Activated CD8-positive, alpha-beta memory T cell treated with anti-CD3 and anti-CD28 coated beads for 36 hours (primary cell): Measurements from ENCODE around the gene RNF214. TPM values are rescaled to one million over a fixed set of nuclear protein-coding genes. Genes with fewer than 3 reads are reported as not detected.
"Not testable (repeated sequence)": the region's sequence is repeated elsewhere in the genome, so short reads cannot be mapped to it uniquely, and the experiment has no call there.

Experiments
- CTCF ChIA-PET: fragments of 350-600 bp; sonication (Branson Sonifier 250); formaldehyde crosslinking; loops from one replicate; lab custom pipeline; 2021; ENCODE audit warnings: antibody characterized with exemption; lab: Charles Lee
- POLR2A ChIA-PET: fragments of 350-600 bp; sonication (Branson Sonifier 250); formaldehyde crosslinking; loops from one replicate; lab custom pipeline; 2021; ENCODE audit warnings: antibody characterized with exemption; lab: Charles Lee
- total RNA-seq, 2 experiments: library from RNA; stranded (reverse); gene quantifications; one replicate each; pipeline ENCODE4 v1.2.3, GENCODE V29; 2021

The RNF214 gene
- total RNA-seq, 2 experiments from 2014 or later: 19.7 to 22.9 TPM

DNA sequence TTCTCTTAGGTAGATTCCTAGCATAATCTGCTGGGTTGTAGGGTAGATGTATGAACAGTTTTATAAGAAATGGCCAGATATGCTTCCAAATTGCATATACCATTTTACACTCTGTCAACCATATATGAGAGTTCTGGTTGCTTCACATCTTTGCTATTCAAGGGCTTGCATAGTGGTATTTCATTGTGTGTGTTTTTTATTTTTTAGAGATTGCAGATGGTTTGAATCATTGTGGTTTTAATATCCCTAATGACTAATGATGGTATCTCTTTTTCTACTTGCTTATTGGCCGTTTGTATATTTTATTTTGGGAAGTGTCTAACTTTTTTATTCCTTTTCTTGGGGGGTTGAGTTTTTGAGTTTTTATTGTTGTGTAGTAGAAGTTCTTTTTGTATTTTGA lies 26.9 kb downstream of the RNF214 start:
- CTCF ChIA-PET: no interaction called here

DNA sequence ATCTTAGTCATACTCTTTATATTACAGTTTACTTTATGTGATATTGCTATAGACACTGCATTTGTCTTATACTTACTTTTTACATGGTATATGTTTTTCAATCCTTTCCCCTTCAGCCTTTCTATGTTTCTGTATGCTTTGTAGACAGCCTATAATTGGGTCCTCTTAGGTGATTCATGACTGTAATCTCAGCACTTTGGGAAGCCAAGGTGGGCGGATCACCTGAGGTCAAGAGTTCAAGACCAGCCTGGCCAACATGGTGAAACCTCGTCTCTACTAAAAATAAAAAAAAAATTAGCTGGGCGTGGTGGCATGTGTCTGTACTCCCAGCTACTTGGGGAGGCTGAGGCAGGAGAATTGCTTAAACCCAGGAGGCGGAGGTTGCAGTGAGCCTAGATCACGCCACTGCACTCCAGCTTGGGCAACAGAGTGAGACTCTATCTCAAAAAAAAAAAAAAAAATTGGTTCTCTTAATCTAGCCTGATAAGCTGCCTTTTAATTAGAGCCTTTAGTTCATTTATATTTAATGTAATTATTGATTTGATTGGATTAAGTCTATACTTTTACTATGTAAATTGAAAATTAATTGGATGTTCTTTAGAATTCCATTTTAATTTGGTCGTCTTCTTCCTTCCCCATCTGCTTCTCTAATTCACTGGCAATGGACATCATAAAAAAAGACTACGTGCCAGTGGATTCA lies 32.3 kb downstream of the RNF214 start:
- CTCF ChIA-PET, POLR2A ChIA-PET: not testable (repeated sequence)

More for the DNA sequence above, 26.9 kb downstream of the RNF214 start:
- POLR2A ChIA-PET: no interaction called here

DNA sequence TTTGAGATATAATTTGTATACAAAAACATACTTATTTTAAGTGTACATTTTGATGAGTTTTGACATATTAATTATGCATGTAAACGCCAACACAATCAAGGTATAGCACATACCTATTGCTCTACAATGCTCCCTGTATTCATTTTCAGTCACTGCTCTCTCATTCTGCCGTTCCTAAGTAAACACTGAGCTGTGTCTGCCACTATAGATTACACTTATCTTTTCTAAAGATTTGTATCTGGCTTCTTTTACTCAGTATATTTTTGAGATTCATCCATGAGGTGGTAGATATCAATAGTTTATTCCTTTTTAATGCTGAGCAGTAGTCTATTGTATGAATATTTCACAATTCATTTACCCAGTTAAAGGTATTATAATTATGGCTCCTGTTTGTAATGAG lies 33.3 kb downstream of the RNF214 start:
- ChIA-PET POLR2A (no interaction called here), CTCF (no interaction called here)

DNA sequence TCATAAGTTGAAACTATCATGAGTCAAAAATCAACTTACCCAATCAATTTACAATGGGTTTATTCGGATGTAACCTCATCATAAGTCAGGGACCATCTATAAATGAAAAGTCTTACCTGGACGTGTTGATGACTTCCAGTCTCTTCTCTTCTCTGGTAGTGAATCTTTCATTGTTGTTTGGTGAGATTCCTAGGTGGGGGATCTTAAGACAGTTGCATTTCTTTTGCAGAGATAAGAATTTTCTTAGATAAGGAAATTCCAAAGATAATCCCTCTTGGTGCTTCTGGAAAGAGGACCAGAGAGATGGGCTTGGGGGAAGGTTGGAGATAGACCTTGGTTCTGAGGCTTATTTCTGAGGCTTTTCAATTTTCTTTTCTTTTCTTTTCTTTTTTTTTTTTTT lies 37.4 kb downstream of the RNF214 start:
- POLR2A ChIA-PET: no interaction called here
- CTCF ChIA-PET: no interaction called here

DNA sequence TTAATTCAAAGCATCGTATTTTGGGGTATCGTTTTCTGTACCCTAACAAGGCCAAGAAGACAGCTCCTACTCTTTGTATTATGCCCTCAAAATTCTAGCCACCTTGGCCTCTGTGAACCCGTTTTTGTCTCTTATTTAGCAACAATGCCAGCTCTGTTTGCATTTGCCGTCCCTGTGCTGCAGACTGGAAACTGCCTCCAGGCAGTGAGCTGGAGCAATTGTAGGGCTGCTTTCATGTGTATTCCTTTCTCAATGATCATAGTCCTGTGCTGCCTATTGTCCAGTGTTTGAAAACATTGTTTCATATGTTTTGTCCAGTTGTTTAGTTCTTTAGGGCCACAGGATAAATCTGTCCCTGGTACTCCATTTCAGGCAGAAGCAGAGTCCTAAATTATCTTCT lies 38.7 kb downstream of the RNF214 start:
- POLR2A ChIA-PET: no interaction called here
- CTCF ChIA-PET: no interaction called here

DNA sequence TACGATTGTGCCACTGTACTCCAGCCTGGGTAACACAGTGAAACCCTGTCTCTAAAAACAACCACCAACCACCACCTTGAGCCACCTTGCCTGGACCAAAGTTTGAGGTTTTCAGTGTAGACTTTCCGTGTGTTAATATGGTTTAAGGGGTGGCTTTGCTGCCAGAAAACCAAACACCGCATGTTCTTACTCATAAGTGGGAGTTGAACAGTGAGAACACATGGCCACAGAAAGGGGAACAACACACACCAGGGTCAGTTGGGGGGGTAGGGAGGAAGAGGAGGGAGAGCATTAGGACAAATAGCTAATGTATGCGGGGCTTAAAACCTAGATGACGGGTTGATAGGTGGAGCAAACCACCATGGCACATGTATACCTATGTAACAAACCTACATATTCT lies 39.7 kb downstream of the RNF214 start:
- POLR2A ChIA-PET, CTCF ChIA-PET: not testable (repeated sequence)

DNA sequence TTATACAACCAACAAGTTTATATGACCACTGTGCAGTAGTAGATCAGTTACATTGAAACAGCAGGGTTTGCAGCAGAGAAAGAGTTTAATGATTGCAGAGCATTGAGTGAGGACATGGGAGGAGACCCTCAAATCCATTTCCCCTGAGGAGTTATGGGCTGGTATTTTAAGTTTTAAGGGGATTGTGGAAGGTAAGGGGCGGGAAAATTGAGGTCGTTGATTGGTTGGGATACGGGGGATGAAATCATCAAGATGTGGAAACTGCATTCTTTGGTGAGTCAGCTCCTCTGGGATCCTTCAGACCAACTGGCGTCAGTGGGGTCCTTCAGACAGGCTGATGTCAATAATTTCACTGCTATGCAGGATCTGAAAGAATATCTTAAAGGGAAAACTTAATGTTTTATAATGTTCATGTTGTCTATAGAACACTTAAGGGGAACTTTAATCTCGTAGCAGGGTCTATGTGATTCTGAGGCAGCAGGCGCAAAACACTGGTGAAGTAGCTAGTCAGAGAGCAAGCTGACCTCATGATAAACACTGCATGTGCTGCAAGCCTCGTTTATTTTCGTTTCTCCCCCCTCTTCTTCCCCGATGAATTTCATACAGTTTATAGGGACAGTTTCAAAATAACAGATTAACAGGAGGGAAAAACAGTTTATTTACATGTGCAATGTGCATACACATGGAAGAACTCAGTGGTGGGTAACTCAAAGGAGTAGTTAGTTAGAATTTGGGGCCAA lies 41.2 kb downstream of the RNF214 start:
- ChIA-PET POLR2A (interaction anchor here (0.7 kb wide), 1 partner anchor 15 kb away, joined by 3 read pairs; no protein-coding TSS in a partner anchor), CTCF (no interaction called here)

DNA sequence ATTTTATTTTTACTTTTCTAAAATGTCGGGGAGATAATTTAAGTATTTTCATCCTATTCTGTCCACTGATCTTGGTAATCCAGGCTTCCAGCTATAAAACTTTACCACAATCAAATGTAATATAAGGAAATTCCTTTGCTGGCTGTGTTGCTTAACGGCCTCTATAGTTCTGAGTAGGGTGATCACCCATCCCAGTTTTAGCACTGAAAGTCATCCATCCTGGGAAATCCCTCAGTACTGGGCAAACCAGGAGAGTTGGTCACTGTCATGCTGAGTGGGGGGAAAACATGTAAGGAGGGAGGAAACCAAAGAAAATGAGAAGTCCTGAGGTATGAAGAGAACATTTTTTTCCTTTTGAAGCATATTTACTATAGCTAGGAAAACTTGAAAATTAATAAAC lies 45.9 kb downstream of the RNF214 start:
- POLR2A ChIA-PET: interaction anchor here (1.1 kb wide), 1 partner anchor 76 kb away, joined by 5 read pairs; no protein-coding TSS in a partner anchor
- CTCF ChIA-PET: no interaction called here

DNA sequence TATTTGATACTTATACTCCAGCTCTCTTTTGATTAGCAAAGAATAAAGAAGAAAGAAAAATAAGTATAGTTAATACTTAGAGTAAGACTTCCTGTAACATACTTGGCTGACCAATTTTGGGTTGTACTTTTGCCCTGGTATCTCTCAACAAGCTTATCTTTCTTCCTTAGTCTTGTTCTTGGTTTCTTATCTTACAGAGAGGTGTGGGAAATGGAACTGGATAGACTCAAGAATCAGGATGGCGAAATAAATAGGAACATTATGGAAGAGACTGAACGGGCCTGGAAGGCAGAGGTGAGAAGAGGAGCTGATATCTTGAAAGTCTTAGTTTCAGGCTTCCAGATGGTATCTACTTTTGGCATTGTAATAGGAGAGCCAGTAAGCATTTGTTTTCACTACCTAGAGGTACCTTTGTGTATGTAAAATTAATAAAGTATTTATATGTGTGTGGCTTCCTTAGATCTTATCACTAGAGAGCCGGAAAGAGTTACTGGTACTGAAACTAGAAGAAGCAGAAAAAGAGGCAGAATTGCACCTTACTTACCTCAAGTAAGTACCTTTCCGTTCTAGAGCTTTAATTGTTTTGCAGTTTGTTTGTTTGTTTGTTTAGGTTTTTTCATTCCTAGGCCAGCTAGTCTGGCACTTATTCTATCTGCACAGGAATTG lies 47.4 kb downstream of the RNF214 start:
- POLR2A ChIA-PET: no interaction called here
- CTCF ChIA-PET: no interaction called here

DNA sequence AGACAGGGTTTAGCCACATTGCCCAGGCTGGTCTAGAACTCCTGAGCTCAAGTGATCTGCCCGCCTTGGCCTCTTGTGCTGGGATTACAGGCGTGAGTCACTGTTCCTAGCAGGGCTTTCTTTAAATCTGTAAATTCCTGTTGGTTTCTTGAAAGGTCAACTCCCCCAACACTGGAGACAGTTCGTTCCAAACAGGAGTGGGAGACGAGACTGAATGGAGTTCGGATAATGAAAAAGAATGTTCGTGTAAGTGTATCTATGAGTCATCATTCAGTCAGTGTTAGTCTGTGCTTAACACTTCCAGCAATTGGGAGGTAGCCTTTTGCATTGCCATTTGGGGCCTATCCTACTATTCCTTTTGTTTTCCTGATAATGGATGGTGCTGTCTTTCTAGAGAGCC lies 48.7 kb downstream of the RNF214 start:
- ChIA-PET CTCF (no interaction called here), POLR2A (no interaction called here)

DNA sequence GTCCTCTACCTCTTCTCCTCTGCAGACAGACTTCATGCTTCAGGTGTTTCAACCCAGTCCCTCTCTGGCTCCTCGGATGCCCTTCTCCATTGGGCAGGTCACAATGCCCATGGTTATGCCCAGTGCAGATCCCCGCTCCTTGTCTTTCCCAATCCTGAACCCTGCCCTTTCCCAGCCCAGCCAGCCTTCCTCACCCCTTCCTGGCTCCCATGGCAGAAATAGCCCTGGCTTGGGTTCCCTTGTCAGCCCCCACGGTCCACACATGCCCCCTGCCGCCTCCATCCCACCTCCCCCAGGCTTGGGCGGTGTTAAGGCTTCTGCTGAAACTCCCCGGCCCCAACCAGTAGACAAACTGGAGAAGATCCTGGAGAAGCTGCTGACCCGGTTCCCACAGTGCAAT lies 49.4 kb downstream of the RNF214 start:
- POLR2A ChIA-PET: no interaction called here
- CTCF ChIA-PET: no interaction called here

DNA sequence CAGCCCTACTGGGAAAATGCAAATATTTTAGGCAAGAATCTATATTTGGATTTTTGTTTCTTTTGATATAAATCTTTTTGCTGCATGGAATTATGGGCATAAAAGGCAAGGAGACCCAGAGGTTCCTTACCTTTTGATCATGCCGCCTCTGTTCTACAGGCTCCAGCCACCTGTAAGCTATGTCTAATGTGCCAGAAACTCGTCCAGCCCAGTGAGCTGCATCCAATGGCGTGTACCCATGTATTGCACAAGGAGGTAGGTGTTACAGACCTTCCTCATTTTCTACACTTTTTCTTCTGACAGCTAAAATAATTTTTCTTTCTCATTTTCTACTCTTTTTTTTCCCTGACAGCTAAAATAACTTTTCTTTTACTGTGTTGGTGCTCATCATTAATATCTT lies 50.5 kb downstream of the RNF214 start:
- CTCF ChIA-PET: no interaction called here
- POLR2A ChIA-PET: no interaction called here

DNA sequence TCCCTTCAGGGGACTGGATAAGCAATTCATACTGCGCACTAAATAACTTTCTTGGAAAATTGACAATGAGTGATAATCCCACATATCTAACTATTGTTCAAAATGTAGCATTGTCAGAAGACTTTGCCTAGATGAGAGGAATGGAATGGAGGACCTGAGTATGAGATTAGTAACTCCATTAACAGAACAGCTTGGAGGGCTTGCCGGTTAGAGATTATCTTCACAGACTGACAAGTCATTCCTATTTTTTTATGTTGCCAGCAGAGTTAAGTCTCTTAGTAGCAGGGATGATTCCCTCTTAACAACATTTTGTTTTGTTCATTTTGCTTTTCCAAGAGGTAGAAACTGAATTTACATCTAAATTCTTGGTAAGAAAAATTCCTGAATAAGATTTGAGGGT lies 51.6 kb downstream of the RNF214 start:
- ChIA-PET POLR2A (no interaction called here), CTCF (no interaction called here)

DNA sequence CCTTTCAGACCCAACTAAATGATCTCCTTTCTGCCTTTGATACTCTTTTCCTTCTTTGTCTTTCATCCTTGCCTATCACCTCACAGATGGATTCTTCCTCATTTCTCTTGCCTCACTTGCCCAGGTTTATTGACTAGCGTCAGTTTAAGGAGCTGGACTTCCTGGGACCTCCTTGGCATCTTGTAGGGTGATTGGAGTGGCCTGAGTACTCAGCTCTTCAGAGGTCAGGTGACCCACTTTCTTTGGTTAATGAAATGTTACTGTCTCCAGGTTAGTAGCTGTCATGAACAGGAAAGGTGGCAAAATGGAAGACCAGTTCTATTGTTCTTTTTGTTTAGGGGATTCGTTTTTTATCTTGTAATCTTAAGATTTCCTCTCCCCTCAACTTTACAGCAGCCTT lies 54.1 kb downstream of the RNF214 start:
- ChIA-PET POLR2A (no interaction called here), CTCF (no interaction called here)

DNA sequence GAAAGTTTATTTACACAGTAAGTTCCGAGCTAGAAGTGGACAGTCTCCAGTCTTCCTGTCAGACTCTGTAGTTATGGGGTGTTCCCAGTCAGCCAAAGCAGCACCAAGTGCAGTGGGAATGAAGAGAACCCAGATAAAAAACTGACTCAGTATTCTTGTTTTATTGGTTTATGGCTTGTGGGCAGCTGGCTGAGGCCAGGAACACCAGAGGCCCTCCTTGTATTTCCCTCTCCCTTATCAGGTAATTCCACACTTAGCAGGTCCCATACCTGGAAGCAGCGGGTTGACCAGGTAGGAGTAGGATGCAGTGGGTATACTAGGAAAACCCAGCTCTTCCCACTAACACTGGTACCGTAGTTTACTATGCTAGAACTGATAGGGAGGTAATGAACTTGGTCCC lies 55.2 kb downstream of the RNF214 start:
- ChIA-PET CTCF (interaction anchor here (0.6 kb wide), 1 partner anchor 197 kb away, joined by 3 read pairs; no protein-coding TSS in a partner anchor), POLR2A (no interaction called here)

DNA sequence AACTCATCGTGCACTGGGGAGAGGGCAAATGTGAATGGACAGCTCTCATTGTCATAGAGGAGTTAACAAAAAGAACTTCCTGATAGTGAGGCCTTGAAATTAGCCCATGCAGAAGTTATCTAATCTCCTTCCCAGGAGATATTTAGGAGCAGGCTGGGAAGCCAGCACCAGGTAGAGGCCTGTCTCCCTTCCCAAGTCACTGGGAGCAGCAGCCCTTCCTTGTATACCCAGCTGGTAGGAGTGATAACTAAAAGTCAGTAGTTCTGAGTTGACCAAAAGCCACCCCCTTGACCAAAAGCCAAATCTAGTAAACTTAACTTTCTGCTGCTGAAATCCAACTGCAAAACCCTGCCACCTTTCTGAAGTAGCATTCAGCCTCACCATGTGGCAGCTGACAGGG lies 57.3 kb downstream of the RNF214 start:
- CTCF ChIA-PET: no interaction called here
- POLR2A ChIA-PET: interaction anchor here (0.6 kb wide), 1 partner anchor 15 kb away, joined by 3 read pairs; no protein-coding TSS in a partner anchor

DNA sequence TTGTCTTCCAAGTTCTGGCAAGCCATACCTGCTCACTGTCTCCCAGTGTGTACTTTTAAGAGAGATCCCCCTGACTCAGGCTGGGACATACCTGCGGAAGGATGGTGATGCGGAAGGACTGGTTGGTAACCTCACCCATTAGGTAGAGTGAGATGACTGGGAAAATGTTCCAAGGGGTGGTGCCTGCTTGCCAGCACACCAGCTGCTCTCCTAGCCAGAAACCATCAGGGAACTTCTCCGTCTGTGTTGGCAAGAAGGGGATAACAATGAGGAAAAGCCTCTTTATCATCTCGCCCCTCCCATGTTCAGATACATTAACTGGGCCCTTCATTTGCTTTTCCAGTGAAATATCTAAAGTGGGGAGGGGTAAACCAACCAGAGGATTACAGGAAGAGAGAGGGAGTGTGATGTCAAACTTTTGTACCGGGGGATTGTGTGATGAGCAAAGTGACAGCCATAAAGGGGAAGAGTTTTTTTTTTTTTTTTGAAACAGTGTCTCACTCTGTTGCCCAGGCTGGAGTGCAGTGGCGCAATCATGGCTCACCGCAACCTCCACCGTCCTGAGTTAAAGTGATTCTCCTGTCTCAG lies 58.4 kb downstream of the RNF214 start, which contains the start of gene BACE1-AS:
BACE1-AS (plus strand) TSS at position 538 of the 588 bp plus-strand sequence.
- ChIA-PET POLR2A (no interaction called here), CTCF (no interaction called here)

DNA sequence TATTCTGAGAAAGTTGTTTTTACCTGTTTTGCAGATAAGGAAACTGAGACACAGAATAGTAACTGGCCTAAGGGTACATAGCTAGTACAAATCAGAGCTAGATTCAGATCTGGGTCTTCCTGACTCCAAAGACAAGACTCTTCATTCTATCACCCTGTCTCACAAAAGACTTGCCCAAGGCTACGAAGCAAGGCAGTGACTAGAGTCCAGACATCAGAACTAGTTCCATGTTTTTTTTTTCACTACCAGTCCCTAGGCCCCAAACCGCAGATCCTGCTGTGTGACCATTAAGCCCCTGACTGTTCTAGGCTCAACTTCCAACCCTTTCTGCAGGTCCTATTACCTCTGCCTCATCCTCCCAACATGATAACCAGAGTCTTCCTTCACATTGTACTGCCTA lies 60.1 kb downstream of the RNF214 start:
- CTCF ChIA-PET: no interaction called here
- POLR2A ChIA-PET: interaction anchor here (0.6 to 0.7 kb wide), 2 partner anchors 29 to 100 kb away, joined by 7 to 8 read pairs; no protein-coding TSS in a partner anchor

DNA sequence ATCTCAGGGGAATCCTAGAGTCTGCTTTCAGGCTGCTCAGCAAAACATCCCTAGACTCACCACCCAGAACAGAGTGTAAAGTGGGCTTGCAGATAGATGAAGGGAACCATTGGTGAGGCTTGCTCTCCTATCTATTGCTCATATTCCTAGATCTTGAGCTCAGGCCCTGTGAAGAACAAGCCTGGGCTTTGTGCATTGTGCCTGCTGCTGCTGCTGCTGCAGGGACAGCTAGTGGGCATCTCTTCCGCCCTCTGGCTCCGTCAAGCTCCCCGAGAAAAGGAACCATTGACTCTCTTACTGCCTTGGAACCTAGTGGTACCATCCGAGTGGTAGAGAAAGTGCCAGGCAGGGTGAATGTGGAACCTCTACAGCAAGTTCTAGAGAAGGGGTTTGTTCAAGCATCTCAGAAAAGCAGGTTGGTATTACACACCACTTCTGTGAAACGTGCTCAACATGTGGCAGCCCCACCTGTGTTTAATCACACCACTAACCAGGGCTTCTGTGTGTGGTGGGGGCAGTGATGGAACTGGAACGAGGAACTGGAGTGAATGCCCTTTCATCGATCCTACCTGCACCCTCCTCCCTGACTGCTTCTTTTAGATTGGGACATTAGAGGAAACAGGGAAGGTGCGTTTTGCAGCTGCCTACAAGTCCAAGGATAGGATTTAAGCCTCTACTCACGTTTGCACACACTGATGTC lies 63.1 kb downstream of the RNF214 start:
- ChIA-PET POLR2A (no interaction called here), CTCF (no interaction called here)
